A673 (cell line): ENCODE data around the gene MRTFA. TPM values are rescaled to one million over a fixed set of nuclear protein-coding genes. Genes with fewer than 3 reads are reported as not detected.

ENCODE experiments used
- BruUV-seq: library from RNA; stranded (reverse); fragments of 400-500 nt; replicated peaks from 2 replicates; lab custom pipeline; 2021; lab: Mats Ljungman, UMichigan
- CTCF ChIA-PET: fragments of 300-600 bp; sonication (Branson Sonifier 250); formaldehyde crosslinking; loops from one replicate; lab custom pipeline; 2022; ENCODE audit warnings: antibody characterized with exemption; lab: Charles Lee
- POLR2A ChIA-PET: fragments of 300-600 bp; sonication (Branson Sonifier 250); formaldehyde crosslinking; loops from one replicate; lab custom pipeline; 2022; ENCODE audit warnings: antibody characterized with exemption; ENCODE audit not compliant: low non-redundant PET; lab: Charles Lee
- DNase-seq: peaks from one replicate; pipeline ENCODE4 v3.0.0-alpha.2; 2015; ENCODE audit warnings: low spot score
- H3K27ac ChIP-seq: fragments of 200-600 bp; sonication (generic); 2 replicates; pipeline ENCODE4 v1.5.1; 2016; ENCODE audit warnings: mixed run types, low read depth, mild to moderate bottlenecking, mixed read lengths, antibody characterized with exemption, low read length; ENCODE audit not compliant: poor library complexity, severe bottlenecking
- H3K27me3 ChIP-seq: fragments of 200-600 bp; sonication (generic); replicated peaks from 2 replicates; pipeline ENCODE4 v1.6.1; 2017; ENCODE audit warnings: mixed run types, low read depth, mild to moderate bottlenecking, mixed read lengths, antibody characterized with exemption, low read length; ENCODE audit not compliant: insufficient read depth, poor library complexity
- H3K36me3 ChIP-seq: fragments of 200-600 bp; sonication (generic); 2 replicates; pipeline ENCODE4 v1.6.1; 2016; ENCODE audit warnings: mixed run types, mild to moderate bottlenecking, mixed read lengths, antibody characterized with exemption, low read length; ENCODE audit not compliant: insufficient read depth, poor library complexity, severe bottlenecking
- H3K4me1 ChIP-seq: fragments of 200-600 bp; sonication (generic); 2 replicates; pipeline ENCODE4 v1.6.1; 2017; ENCODE audit warnings: mixed run types, mild to moderate bottlenecking, mixed read lengths, antibody characterized with exemption, low read length; ENCODE audit not compliant: insufficient read depth, poor library complexity, severe bottlenecking
- H3K4me3 ChIP-seq: fragments of 200-600 bp; sonication (generic); 2 replicates; pipeline ENCODE4 v1.5.1; 2016; ENCODE audit warnings: low read depth, mixed run types, mild to moderate bottlenecking, mixed read lengths, low read length; ENCODE audit not compliant: poor library complexity, severe bottlenecking
- H3K9me3 ChIP-seq: fragments of 200-600 bp; sonication (generic); 2 replicates; pipeline ENCODE4 v1.6.1; 2016; ENCODE audit warnings: mixed run types, low read depth, mild to moderate bottlenecking, mixed read lengths, antibody characterized with exemption, low read length; ENCODE audit not compliant: poor library complexity, severe bottlenecking
- EZH2 ChIP-seq: fragments of 200-600 bp; sonication (generic); IDR thresholded peaks from 2 replicates; pipeline ENCODE4 v1.6.1; 2017; ENCODE audit warnings: borderline replicate concordance, low read depth, mild to moderate bottlenecking, mixed read lengths, antibody characterized with exemption, low read length; ENCODE audit not compliant: poor library complexity, severe bottlenecking
- intact Hi-C: fragments of 100-400 bp; cut with micrococcal nuclease; formaldehyde crosslinking; loops from one replicate; pipeline ENCODE4 v1.10.0; 2022; ENCODE audit not compliant: unreplicated experiment
- total RNA-seq: library from RNA; stranded (reverse); gene quantifications from 2 replicates; pipeline ENCODE4 v1.2.3, GENCODE V29; 2021
- TF ChIP-seq, protein P1 (sequence below): fragments of 300-800, 200-600 bp; sonication (generic); conservative IDR thresholded peaks from 2 replicates; pipeline ENCODE4 v1.5.1; 2017; ENCODE audit warnings: low read depth, mild to moderate bottlenecking, antibody characterized with exemption, low read length, moderate library complexity, mixed read lengths

The MRTFA gene
- total RNA-seq, 1 experiment from 2014 or later = 35.8 TPM

DNA sequence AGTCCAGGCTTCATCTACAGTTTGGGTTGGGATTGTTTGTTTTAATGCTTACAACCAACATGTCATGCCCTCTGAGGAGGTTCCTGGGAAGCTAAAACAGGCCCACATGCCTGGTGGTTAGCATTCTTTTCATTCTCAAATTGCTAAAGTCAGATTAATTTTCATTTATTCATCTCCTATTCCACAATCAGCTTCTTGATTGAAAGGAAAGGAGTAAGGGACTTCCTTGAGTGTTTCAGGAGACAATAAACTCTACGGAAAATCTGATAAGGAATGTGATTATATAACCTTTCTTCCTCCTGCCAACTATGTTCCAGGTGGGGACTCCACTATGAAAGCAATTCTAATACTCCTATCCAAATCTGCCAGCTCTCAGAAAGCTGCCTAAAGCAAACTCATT lies 30.8 kb downstream of the MRTFA start:
- DNase-seq = no peak
- ChIA-PET CTCF (interaction anchor here (0.6 kb wide), 1 partner anchor 166 kb away, joined by 5 read pairs; no protein-coding TSS in a partner anchor), POLR2A (no interaction called here)
- H3K27ac ChIP-seq = no peak overlapping the region
- intact Hi-C loops = no loop called here
- no peaks in the 10 kb centered on the region for H3K36me3 ChIP-seq
- H3K9me3 ChIP-seq = no peaks in the 10 kb centered on the region
- H3K4me3 ChIP-seq = no peak overlapping the region
- TF ChIP-seq, protein P1, sequence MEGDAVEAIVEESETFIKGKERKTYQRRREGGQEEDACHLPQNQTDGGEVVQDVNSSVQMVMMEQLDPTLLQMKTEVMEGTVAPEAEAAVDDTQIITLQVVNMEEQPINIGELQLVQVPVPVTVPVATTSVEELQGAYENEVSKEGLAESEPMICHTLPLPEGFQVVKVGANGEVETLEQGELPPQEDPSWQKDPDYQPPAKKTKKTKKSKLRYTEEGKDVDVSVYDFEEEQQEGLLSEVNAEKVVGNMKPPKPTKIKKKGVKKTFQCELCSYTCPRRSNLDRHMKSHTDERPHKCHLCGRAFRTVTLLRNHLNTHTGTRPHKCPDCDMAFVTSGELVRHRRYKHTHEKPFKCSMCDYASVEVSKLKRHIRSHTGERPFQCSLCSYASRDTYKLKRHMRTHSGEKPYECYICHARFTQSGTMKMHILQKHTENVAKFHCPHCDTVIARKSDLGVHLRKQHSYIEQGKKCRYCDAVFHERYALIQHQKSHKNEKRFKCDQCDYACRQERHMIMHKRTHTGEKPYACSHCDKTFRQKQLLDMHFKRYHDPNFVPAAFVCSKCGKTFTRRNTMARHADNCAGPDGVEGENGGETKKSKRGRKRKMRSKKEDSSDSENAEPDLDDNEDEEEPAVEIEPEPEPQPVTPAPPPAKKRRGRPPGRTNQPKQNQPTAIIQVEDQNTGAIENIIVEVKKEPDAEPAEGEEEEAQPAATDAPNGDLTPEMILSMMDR = no peak
- TF ChIP-seq EZH2 = no peak
- no TSS peak for BruUV-seq
- H3K4me1 ChIP-seq = peaks cover 37% of the 10 kb centered on the region
- no peaks in the 10 kb centered on the region for H3K27me3 ChIP-seq

DNA sequence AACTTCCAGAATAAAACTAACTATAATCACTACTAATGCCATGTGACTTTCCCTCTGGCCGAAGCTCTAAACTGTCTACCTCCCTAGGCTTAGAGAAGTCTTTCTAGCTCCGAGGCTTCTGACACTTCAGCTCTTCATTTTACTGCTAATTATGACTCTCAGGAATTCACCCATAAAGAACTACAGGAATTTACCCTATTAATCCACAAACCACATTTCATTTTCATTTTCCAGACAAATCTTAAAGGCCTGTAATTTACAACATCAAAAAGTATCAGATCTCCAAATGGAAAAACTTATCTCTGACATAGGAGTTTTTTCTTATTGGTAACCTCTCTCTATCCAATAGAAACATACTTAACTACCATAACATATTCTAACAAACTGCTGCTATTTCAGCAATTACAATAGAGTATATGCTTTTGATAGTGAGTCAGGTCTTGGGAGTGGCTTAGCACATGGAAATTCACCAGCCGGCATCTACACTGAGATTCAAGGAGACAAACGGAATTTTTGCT lies 33.4 kb downstream of the MRTFA start:
- no peaks in the 10 kb centered on the region for H3K27me3 ChIP-seq
- ChIA-PET POLR2A (interaction anchor here (0.5 kb wide), 1 partner anchor 760 kb away, joined by 6 read pairs; no protein-coding TSS in a partner anchor), CTCF (no interaction called here)
- BruUV-seq = no TSS peak
- no peak overlapping the region for H3K4me3 ChIP-seq
- peaks cover 28% of the 10 kb centered on the region for H3K4me1 ChIP-seq
- no peaks in the 10 kb centered on the region for H3K36me3 ChIP-seq
- no peak for TF ChIP-seq EZH2
- TF ChIP-seq, protein P1 = no peak
- intact Hi-C loops = no loop called here
- no peaks in the 10 kb centered on the region for H3K9me3 ChIP-seq
- H3K27ac ChIP-seq = peak overlapping the region; percentile 12
- peak; percentile 71 for DNase-seq

DNA sequence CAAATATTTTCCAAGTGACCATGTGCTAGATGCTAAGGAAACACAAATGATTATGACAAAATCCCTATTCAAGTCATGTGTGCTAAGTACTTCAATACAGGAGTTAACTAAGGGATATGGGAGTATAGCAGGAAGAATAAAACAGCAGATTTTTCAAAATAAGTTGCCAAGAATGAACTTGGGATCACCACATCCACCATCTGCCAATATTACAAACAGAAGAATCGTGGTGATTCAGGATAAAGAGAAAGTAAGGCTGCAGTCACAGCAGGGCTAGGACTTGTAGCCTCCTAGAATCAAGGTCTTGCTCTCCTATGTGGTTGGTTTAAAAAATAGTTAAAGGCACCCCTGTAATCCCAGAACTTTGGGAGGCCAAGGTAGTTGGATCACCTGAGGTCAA lies 34.3 kb downstream of the MRTFA start:
- Histone ChIP-seq H3K27ac (no peak overlapping the region), H3K4me1 (peaks cover 37% of the 10 kb centered on the region), H3K4me3 (no peak overlapping the region), H3K36me3 (no peaks in the 10 kb centered on the region), H3K27me3 (no peaks in the 10 kb centered on the region), H3K9me3 (no peaks in the 10 kb centered on the region)
- ChIA-PET CTCF (no interaction called here), POLR2A (no interaction called here)
- intact Hi-C loops = no loop called here
- no peak for DNase-seq
- TF ChIP-seq EZH2 = no peak
- TF ChIP-seq, protein P1 = no peak
- BruUV-seq = no TSS peak
